ENCODE results near the gene SEMA5A.

The SEMA5A gene

DNA sequence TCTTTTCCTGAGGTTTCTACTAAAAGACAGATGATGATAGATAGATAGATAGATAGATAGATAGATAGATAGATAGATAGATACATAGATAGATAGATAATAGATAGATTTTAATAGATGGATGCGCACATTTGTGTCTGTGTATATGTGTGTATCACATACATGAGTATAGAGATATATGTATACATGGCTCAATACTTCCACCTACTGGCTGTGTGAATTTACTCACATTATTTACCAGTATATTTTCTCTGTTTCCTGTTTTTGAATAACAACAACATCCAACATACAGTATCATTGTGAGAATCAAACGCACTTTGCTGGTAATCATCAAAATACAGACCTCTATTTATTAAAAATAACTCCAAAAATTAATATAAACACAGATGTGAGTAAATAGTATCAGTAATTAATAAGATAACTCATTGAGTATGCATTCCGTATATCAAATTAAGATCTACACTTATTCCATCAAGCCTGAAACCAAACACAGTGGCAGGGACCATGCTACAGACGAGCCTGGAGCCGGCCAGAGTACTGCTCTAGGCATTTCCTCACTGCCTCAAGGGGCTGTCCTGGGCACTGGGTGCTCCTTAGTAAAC lies 338.0 kb downstream of the SEMA5A start:
- DNase-seq (ENCODE audit: low read depth) = no peak

DNA sequence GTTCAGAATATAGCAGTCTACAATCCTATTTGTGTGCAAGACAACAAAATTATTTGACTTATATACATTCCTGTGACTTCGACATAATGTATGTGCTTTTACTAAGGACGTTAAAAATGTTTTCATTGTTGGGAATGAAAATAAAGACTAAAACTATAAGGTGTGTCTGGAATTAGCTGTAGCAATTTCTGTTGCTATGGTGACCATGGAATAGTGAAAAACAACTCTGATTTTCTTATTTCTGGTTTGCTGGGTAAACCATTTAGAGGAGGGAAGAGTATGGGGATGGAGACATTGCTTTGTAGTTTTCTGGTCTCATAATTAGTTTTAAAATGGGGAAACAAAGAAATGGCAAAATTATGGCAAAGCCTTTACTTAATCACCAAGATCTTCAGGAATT lies 343.2 kb downstream of the SEMA5A start:
- DNase-seq (ENCODE audit: low read depth) = no peak

DNA sequence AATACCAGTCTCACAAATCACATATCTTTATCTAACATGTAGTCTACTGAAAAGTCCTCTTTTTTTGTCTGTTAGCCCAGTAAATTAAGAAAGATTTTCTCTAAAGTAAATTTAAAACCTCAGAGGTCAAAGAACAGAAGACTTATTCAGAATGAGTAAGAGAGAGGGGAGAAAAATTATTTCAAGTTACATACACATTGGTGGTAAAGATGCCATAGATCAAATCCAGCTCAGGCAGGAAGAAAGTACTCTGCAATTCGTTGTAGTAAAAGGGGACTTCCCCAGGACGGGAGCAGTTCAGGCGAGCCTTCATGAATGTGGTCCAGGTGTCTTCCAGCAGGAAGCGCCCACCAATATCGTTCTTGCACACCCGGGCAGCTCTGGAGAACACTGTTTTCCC lies 344.1 kb downstream of the SEMA5A start:
- DNase-seq (ENCODE audit: low read depth) = no peak

DNA sequence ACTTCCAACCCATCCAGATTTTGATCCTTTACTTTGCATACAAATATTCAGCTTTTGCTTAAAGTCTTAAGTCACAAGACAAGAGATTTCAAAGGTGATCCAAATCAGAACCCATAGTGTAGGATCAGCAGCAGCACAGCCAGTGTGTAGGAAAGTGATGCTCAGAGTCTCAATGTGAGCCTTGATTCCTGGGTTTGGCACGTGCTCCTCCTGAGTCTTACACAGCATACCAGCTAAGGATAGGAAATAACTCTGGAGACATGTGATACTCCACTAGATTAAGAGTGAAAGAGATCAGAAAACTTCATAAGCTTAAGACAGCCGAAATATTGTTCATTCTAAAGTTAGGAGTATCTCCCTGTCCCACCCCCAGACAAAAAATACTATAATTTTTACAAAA lies 344.9 kb downstream of the SEMA5A start:
- no peak for DNase-seq (ENCODE audit: low read depth)

DNA sequence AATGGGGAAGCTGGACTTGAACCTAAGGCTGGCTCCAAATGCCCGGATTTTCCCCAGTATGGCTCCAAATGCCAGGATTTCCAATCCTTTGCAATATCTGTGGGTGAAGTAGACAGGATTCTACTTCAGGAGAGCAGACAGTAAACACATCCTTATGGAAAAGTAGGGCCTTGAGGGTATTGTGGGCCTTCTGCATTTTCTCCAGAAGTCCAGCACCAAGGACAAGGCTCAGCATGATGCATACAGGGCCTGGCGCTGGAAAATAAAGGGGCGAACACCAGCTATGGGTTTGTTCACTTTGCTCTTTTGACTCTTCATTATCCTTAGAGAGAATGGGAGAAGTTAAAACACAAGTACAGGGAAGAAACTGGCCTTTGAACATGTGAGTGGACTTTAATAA lies 347.5 kb downstream of the SEMA5A start:
- no peak for DNase-seq (ENCODE audit: low read depth)

DNA sequence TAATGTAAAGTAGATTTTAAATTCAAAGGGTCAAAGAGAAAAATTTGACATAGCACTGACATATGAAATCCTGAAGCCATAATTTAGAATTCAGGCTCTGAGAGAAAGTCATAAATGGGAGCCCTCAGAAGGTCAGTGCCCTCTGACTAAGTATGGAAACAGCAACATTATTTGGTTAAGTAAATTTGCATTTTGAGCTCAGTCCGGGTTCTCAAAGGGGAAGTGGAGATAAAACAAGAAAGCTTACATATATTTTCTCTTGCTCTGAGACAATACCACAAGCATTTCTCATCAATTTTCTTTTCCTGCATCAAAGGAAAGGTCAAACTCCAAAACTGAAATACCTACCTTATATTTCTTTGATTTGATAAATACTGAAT lies 348.0 kb downstream of the SEMA5A start:
- DNase-seq (ENCODE audit: low read depth) = peak; percentile 61

DNA sequence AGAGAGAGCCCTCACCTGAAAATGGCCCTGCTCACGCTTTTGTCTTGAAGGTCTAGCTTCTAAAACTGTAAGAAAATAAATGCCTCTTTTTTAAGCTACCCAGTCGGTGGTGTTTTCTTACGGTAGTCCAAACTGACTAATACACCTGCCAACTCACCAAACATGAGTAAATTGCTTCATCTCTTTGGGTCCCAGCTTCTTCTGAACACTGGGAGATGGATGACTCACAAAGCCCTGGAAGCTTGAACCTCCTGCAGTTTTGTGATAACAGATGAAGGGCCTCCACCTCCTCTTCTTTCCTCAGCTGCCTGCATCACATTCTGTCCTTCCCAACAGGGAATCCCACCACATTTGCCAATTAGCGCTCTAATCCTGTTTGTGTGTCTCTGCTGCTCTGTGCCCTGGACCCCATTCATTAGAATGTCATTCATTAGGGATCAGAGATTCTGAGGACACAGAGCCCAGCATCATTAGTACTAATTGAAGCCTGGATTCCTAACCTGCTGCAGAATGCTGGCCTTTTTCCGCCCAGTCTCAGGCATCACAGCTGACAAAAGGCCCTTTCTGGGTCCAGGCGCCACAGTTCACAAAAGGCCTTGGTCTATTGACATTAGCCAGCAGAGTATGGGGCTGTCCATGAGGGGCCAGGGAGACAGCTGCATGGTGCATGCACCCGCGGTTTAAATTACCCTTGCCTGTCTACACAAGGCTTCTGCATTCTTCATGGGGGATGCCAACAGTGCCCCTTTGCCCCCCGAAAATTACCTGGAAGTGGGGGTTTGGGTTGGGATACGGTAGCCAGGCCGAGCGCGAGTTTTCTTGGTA lies 349.3 kb downstream of the SEMA5A start:
- DNase-seq (ENCODE audit: low read depth) = peak; percentile 89

DNA sequence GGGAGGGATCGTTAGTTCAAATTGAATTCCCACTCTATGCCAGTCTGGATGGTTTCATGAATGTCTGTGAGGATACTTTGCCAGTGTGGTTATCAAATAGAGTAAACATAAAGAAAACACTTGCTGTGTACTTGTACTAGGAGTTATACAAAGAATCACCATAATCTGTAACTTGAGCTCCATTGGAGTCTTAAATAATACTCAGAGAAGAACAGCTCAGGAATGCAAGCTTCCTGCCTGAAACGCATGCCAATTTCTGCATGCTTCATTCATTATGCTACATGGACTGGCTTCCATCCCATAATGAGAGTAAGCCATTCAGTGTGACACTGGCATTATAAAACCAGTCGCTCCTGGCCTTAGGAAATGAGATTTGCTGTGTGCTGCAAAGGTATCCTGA lies 351.4 kb downstream of the SEMA5A start:
- peak; percentile 62 for DNase-seq (ENCODE audit: low read depth)

DNA sequence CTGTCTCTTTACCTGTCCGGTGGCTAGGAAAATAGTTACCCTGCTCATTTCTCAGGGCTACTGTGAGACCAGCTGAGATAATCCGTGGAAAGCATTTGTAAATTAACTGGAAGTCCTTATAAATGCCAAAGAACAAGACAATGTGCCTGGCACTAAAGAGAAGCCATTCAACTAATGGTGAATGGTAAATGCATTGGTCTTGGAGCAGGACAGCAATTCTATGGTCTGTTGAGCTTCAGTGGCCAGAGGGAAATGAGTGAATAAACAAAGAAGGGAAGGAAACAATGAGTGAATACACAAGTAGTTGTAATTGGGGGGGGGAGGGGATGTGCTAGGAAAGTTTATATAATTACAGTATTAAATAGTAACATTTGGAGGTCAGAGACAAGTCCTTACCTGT lies 353.6 kb downstream of the SEMA5A start:
- no peak for DNase-seq (ENCODE audit: low read depth)

DNA sequence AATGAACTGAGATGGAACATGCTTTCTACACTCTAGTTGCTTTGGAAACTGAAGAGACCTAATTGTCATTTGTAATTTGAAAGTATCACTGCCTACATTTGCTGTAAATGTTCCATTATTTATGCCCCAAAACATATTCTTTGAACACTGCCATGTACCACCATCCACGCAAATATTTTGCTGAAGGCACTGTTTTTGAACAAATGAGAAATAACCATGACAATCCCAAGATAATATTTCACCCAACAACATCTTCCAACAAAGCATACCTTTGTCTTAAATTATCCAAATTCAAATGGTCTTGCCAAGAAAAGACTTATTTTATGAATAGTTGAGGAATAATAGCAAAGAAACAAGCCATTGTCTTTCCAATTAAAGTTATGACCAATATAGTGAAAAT lies 356.2 kb downstream of the SEMA5A start:
- no peak for DNase-seq (ENCODE audit: low read depth)

DNA sequence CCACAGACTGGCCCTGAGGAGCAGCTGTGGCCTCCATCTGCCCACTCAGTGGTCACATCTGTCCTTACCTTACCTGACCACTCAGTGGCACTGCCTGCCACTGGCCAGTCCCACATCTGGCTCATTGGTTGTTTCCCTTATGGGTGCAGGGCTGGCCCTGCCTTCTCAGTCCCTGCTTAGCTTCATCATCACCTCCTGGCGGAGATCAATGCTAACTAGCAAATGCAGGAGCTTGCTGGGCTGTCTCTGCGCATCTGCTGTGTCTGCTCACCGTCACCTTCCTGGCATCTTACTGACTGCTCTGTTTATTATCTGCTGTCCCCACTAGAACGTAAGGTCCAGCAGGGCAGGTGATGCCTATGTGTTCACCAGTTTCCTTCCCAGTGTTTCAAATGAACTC lies 356.9 kb downstream of the SEMA5A start:
- DNase-seq (ENCODE audit: low read depth) = no peak

DNA sequence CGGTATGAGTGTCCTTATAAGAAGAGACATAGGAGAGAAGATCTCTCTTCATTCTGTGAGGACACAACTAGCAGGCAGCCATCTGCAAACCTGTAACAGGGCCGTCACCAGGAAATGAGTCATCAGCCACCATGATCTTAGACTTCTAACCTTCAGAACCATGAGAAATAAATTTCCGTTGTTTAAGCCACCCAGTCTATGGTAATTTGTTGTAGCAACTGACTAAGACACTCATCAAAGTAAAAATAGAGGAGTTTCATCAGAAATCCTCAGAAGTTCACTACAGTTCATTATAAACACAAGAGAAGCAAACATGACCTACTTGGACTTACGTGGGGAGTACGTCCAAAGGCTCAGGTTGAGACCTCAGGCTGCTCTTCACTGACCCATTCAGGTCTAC lies 357.7 kb downstream of the SEMA5A start:
- DNase-seq (ENCODE audit: low read depth) = peak; percentile 83

DNA sequence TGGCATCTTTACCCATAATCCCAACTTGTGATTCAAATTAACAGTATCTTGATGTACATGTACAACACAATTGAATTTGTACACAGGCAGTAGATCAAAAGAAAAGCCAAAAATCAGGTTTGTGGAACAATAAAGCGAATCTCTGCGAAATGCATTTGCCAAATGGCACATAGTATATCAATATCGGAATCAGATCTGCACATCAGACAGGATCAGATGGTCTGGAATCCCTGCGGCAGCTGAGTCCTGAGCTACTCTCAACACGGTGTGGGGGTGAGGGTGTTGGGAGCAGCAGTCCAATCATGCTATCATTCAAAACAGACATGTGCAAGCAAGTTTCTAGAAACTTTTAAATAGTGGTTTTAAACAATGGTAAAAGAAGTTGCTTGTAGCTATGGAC lies 358.3 kb downstream of the SEMA5A start:
- DNase-seq (ENCODE audit: low read depth) = no peak

DNA sequence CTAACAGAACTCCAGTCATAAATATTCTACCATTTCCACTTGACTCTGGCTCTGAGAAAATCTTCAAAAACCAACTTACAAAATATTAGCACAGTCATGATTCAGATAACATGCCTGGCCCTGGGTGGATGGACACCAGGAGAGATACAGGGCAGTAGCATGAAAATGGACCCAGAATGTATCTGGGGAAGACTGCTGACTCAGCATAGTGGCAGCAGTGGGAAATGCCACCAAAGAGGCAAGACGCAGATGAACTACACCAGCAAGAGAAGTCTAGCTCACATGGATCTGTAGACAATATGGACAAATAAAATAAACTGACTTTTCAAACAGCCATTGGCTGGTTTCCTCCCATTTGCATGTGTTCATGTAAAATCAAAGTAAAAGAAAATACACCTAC lies 359.8 kb downstream of the SEMA5A start:
- no peak for DNase-seq (ENCODE audit: low read depth)

DNA sequence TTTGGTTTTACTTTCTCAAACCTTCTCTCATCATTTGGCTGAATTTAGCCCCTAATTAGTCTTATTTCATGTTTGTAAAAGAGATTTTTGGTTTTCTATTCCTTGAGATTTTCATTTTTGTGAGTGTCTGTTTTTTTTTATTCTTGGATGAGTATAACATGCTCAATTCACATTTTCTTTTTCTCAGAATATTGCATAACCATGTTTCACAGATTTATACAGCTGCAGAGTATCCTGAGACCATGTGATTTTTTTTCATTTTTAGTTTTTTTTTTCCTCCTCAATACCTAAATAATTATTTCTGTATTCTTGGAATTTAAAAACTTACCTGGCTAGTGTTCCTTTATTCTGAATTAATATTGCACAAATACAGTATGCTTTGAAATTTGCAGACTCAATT lies 361.9 kb downstream of the SEMA5A start:
- DNase-seq (ENCODE audit: low read depth) = no peak

DNA sequence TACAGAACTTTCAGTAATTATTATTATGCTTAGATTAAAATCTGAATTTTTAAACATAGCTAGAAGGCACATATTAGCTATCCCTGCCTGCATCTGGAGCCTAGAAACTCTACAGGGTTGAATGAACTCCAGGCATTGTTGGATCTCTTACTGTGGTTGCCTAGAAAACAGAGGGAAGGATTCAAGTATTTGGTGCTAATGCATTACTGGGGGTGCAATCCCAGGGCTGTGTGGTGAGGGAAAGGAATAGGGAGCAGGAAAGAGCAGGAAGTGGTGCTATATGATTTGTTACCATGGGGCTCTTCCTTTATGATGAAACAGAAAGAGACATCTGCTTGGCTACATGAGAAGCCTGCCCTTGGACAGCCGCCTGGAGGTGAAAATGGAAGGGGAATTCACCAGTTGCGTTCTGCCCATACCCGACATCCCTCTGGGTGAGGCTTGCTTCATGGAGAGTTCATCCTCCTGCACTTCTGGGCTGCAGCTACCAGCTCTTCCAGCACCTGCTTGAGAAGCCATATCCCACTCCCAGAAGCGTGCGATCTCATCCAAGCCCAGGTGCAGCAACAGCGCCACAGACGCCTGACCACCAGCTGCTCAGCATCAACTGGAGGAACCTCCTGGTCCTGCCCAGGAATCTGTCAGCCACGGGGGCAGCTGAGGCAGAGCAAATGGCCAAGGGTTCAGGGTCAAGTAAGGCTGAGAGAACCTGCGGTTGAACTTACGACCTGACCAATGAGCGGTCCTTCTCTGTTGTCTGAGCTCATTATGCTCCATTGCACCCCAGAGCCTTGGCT lies 362.8 kb downstream of the SEMA5A start:
- DNase-seq (ENCODE audit: low read depth) = no peak

DNA sequence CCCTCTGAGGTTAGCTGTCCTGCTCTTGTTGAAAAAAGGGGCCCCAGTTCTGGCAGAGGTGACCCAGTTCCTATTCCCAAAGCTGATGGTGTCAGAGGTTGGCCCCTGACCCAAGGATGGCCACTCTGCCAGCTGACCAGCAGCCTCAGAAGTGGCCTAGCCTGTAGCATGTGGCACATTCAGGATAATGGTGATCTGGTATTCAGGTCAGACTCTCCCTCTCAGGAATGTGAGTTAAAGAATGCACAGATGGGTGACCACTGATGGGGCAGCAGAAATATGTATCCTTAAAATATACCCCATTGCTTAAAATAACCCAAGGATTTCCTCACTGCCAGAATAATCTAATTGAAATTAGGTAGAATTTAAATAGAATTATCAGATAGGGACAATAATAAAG lies 369.2 kb downstream of the SEMA5A start:
- DNase-seq (ENCODE audit: low read depth) = no peak

DNA sequence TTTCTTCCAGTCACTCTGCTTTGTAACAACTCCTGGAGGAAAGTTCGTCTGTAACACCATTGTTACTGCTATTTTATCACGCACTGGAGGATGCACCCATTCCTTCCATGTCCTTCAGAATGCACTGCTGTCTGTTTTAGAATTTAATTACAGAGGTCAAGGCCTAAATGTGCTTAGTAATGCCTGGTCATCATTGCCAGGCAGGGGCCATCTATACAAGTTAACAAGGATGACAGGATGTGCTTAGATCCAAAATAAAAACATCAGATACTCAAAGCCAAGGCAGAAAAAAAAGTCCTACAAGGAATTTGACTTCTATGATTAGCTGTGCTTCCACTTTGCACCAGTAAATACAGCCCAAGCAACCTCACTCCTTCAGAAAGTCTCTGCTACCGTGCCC lies 371.4 kb downstream of the SEMA5A start:
- DNase-seq (ENCODE audit: low read depth) = no peak

DNA sequence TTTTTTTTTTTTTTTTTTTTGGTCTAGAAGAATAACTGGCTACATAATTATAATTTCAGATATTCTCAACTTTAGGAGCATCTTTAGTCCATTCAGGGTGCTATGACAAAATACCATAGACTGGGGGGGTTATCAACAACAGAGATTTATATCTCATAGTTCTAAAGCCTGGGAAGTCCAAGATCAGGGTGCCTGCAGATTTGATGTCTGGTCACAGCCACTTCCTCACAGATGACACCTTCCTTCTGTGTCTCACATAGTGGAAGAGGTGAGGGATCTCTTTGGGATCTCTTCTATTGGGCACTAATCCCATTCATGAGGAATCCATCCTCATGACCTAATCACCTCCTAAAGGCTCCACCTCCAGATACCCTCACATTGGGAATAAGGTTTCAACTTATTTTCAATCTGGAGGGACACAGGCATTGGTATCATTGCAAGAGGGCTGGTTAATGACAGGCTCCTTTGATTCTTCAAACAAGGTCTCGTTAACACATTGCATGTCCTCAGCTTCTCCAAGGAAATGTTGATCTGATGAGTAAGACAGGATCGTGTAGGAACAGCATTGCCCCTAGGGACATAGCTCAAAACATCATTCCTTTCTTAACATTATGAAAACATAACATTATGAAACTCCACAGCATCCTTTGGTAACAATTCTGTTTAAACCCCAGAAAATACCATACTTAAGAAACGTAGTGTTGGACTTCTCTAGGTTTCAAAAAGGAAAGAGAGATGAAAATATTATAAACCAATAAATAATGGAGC lies 372.4 kb downstream of the SEMA5A start:
- DNase-seq (ENCODE audit: low read depth) = peak; percentile 59

DNA sequence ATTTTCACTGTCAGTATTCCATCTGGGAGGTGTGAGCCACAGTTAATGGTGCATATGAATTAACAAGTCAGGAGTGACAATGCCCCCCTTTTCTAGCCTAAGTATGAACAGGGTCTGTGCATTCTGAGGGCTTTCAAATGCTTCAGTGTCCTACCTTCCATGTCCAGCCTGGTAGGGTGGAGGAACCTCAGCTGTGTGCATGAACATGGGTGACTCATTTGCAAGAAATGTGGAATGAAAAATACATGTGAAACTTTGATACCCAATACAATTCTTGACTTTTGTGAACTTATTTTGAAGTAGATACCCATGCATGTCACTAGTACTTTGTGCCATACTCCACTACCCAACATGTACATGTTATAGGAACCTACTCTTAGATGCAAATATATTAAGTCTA lies 375.8 kb downstream of the SEMA5A start:
- DNase-seq (ENCODE audit: low read depth) = no peak

DNA sequence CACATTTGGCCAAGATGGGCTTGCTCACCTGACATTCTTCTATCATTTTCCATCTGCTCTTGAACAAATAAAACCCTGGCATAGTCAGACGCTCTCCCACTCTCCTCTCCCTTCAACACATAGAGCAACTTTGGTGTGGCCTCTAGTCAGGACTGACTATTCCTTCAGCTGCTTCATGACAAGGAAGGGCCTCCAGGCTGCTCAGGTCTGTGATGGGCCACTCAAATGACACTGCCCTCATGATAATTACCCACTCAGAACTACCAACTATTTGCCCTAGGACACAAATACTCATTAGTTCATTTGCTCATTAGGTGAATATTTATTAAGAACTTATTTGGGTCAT lies 376.3 kb downstream of the SEMA5A start:
- no peak for DNase-seq (ENCODE audit: low read depth)

DNA sequence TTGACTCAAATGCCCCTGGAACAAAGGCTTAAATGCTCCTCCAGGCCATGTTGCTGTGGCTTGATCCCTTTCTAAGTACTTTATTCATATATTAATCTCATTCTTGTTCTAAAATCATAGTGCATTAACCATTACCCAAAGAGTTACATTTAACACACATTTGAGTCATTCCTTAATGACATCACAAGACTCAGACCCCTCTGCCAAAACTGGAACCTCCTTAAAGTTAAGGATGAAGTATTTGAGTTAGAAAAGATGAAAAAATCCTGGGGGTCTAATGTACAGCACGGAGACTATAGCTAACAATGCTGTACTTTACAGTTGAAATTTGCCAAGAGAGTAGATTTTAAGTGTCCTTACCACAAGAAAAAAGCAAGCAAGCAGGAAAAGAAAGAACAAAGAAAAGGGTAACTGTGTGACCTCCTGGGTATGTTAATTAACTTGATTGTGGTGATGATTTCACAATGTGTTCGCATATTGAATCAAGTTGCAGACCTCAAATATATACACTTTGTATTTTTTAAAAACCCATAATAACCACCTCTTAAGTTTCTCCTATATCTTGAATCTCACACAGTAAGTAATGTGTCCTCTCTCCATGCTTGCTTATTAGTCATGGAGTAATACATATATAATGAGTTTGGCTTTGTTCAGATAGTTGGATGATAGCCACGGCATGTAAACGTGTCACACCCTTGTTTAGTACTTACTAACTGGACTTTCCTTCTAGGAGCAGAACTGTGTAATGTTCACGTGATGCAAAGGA lies 376.9 kb downstream of the SEMA5A start:
- DNase-seq (ENCODE audit: low read depth) = no peak

Measured in non-pigmented ciliary epithelial cell (primary cell).